GM18868 (cell line): ENCODE data around the gene CUX1.

Source experiments
- ATAC-seq: cut with Tn5 transposase; IDR thresholded peaks from one replicate; pipeline ENCODE4 v1.9.1; 2021; ENCODE audit warnings: mild to moderate bottlenecking, moderate library complexity; ENCODE audit not compliant: unreplicated experiment

The CUX1 gene

GRCh38 chr7:102275123-102275703 is 457.8 kb downstream of the CUX1 start:
- ATAC-seq, result no peak

GRCh38 chr7:102277901-102278300 is 460.5 kb downstream of the CUX1 start:
- no peak for ATAC-seq

- peak; percentile 73 for ATAC-seq
Observed at GRCh38 chr7:102279537-102280400, 462.3 kb downstream of the CUX1 start.

DNA sequence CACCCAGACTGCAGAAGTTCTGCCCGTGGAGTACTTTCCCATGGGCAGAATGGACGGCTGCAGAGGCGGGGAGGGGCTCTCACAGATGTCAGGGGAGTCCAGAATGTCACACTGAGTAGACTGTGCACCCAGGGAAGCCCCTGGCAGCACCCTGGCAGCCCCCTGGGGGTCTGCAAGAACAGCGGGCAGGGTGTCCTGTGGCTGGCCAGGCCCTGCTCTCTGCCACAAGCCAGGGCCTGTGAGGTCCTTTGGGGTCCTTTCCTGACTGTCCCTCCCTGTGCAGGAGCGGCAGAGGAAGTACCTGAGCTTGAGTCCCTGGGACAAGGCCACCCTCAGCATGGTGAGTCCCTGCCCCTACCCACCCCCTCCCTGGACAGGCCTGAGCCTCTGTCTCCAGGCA is 463.1 kb downstream of the CUX1 start:
- ATAC-seq, result no peak

GRCh38 chr7:102281785-102282184 is 464.4 kb downstream of the CUX1 start:
- no peak for ATAC-seq

GRCh38 chr7:102282465-102283362 is 465.3 kb downstream of the CUX1 start:
- ATAC-seq, result no peak

DNA sequence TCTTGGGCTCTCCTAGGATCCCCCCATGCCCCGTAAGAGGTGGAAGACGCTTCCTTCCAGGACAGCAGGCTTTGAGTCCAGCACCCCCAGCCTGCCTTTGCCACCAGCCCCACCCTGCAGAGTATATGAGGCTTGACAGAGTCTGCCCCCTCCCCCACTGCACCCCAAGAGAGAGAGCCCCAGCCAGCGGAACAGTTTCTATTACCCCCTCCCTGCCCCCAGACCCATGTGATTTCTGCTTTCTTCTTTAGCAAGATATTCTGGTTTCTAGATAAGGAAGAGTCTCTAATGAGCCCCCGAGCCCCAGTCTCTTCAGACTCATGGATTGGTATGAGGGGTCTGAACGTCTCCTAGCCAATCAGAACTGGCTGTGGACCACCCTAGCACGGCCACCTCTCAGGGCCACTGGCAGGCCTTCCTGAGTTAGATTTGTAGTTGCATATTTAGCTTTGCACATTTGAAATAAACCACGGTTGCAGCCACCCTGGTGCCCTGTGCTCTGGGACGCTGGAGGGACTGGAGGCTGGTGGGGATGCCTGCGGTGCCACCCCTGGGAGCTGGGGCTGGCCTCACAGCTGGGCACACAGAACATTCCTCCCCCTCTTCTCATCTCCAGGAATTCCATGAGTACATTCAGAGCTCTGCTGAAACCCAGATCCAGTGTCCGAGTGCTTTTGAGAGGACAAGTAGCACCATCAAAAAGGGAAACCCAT is 466.2 kb downstream of the CUX1 start:
- no peak for ATAC-seq

DNA sequence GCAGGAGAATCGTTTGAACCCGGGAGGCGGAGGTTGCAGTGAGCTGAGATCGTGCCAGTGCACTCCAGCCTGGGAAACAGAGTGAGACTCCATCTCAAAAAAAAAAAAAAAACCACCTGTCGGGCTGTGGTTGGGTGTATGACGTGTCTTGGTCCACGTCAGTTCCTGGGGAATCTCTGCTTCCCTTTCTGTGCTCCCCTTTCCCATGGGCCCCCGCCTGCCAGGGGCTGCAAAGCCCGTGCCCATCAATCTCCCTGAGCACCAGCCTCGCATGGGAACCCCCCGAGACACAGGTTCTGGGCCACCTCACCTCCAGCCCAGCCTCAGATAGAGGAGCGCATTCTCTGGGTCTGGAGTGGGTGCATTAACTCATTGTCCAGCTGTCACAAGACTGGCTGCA is 467.0 kb downstream of the CUX1 start:
- no peak for ATAC-seq

GRCh38 chr7:102284891-102285539 is 467.6 kb downstream of the CUX1 start:
- no peak for ATAC-seq

DNA sequence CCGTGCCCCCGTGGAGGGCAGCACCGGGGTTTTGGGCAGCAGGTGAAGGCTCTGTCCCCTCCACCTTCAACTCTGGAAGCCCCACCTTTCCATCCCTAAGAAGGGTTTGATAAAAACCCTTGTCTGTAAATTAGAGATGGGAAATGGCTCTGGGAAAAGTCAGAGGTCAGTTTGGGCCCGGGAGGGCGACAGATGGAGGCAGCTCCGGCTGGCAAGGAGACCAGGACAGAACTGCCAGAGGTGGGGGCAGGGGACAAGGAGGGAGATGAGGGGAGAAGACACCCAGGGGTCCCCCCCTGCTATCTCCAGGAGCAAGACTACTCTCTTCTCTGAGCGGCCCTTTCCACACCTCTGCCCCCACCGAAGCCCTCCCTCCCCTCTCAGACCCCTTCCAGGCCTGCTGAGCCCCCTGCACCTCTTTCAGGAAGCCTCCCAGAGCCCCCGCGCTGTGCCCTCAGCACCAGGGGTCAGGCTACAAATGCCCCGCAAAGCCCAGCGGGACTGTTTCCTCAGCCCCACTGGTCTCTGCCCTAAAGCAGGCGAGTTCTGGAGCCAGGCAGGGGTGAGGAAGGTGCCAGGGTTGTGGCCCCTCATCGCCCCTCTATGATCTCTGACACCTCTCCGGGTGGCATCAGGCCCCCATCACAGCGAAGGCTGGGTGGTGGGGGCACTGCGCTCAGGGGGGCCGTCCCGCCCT is 468.3 kb downstream of the CUX1 start:
- no peak for ATAC-seq

- ATAC-seq, result no peak
Observed at GRCh38 chr7:102286237-102287110, 469.0 kb downstream of the CUX1 start, which contains the start of gene SH2B2. SH2B2 (plus strand) TSS chr7:102286868; CDS start chr7:102300551, 13,683 bp downstream.

DNA sequence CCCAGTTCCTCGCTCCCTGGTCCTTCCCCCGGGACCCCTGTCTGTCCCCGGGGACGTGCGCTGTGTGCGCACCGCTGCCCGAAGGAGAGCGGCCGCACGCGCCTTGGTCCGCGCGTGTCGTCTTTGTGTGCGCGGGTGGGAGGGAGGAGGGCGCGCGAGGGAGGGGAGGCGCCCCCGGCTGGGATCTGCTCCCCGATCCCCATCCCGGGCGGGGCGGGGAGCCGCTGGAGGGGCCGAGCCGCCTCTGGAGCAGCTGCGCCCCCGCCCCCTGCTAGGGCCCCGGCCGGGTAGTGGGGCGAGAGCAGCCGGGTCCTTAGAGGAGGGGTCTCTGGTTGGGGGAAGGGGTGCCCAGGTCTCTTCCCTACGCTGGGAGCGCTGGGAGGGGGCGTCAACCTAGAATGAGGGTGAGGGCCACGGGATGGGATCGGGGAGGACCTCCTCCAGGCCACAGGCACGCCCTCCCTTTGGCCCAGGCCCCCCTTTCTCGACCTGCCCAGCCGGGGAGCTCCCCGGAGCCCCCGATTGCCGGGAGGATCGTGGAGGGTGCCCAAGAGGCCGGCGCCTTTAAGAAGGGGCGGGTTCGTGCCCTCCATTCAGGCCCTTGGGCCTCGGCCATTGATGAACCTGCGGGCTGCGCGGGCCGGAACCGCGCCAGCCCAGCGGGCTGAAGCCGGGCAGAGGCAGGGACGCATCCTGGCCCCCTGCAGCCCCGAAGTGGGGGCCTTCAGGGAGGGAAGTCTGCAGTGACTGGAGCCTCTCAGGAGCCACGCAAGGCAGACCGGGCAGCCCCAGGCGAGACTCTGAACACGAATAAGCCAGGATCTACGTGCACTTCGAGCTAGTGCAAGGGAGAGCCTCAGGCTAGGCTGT is 469.9 kb downstream of the CUX1 start:
- no peak for ATAC-seq

GRCh38 chr7:102287981-102288278 is 470.5 kb downstream of the CUX1 start:
- ATAC-seq, result no peak

- ATAC-seq, result no peak
Observed at GRCh38 chr7:102288285-102288930, 471.0 kb downstream of the CUX1 start.

- ATAC-seq, result no peak
Observed at GRCh38 chr7:102289057-102289456, 471.6 kb downstream of the CUX1 start.

GRCh38 chr7:102291056-102291915 is 473.9 kb downstream of the CUX1 start:
- peak; percentile 50 for ATAC-seq

DNA sequence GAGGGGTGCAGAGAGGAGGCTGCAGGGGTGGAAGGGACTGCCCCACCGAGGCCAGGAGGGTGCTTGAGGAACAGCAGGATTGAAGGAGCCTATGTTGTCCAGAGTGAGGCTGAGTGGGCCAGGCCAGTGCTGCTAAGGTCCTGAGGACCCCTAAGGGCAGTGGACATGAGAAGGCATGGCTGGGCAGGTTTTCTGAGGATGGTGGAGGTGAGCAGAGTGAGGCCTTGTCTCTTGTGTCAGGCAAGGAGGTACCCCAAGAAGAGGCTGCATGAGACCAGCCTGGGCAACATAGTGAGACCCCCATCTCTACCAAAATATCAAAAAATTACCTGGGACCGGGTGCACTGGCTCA is 474.5 kb downstream of the CUX1 start:
- peak; percentile 1 for ATAC-seq
